ENCODE results near the gene KLF4. TPM values are rescaled to one million over a fixed set of nuclear protein-coding genes. Genes with fewer than 3 reads are reported as not detected.

Gene KLF4
- total and polyA plus RNA-seq, 2 of the 4 experiments (the other 2 are of a cell fraction), result 1.3 to 3.8 TPM

- ATAC-seq (ENCODE audit: low read depth) (no peak), DNase-seq (no peak)
- Histone ChIP-seq H3K4ac (ENCODE audit: low read depth, low read length) (no peak overlapping the region), H3K4me1 (ENCODE audit: control insufficient read depth, insufficient read depth, low read length) (peaks cover 2% of the 10 kb centered on the region), H3K27me3 (ENCODE audit: control insufficient read depth, insufficient read depth, low read length) (no peaks in the 10 kb centered on the region), H3K14ac (replicated peaks; ENCODE audit: low read depth, low read length) (no peak overlapping the region), H2BK20ac (ENCODE audit: low read depth, low read length) (no peak overlapping the region), H3K18ac (ENCODE audit: low read depth, low read length) (no peak overlapping the region), H3K36me3 (ENCODE audit: control insufficient read depth, insufficient read depth, low read length) (peaks cover 17% of the 10 kb centered on the region), H3K4me2 (ENCODE audit: low read depth, low read length) (no peak overlapping the region), H3K4me3 (ENCODE audit: insufficient read depth, low read depth, low read length) (no peak overlapping the region), H3K23ac (ENCODE audit: low read depth, low read length) (no peak overlapping the region), H3K79me1 (ENCODE audit: low read depth in 1 of 2, low read length in 2 of 2) (no peaks in the 10 kb centered on the region; a peak in 2 of 4 replicates), H4K91ac (ENCODE audit: insufficient read depth, low read depth, low read length) (no peak overlapping the region), H2AK9ac (replicated peaks; ENCODE audit: low read depth, low read length, poor library complexity) (no peak overlapping the region), H4K20me1 (ENCODE audit: insufficient read depth, low read length) (peaks cover 5% of the 10 kb centered on the region), H3K56ac (ENCODE audit: extremely low read depth, insufficient read depth, low read length) (no peak overlapping the region), H2AFZ (replicated peaks; ENCODE audit: low read length, poor library complexity) (no peak overlapping the region), H3K9me3 (ENCODE audit: control insufficient read depth, insufficient read depth, low read length) (no peaks in the 10 kb centered on the region), H2BK120ac (ENCODE audit: low read depth, low read length) (no peak overlapping the region), H2AK5ac (ENCODE audit: low read depth, low read length) (no peak overlapping the region), H3K9ac (ENCODE audit: low read depth, low read length) (no peak overlapping the region), H3K27ac (ENCODE audit: insufficient read depth, low read length) (no peak overlapping the region), H2BK15ac (ENCODE audit: low read depth, low read length) (no peak overlapping the region), H2BK5ac (ENCODE audit: low read depth, low read length, poor library complexity, severe bottlenecking) (no peak overlapping the region), H4K8ac (ENCODE audit: low read depth in 2 of 2, low read length in 2 of 2) (no peak overlapping the region), H3K9me1 (ENCODE audit: insufficient read depth, low read length) (no peaks in the 10 kb centered on the region), H4K5ac (ENCODE audit: low read depth, low read length) (no peak overlapping the region)
- TF ChIP-seq SMC3 (IDR thresholded peaks at IDR 0.05; ENCODE audit: low read depth, low read length) (no peak), CEBPB (IDR thresholded peaks at IDR 0.05; ENCODE audit: low read depth, low read length) (no peak), CTCF (conservative IDR thresholded peaks at IDR 0.05; ENCODE audit: low read depth, low read length) (no peak), RCOR1 (IDR thresholded peaks at IDR 0.05; ENCODE audit: insufficient replicate concordance, low read length) (no peak), RAD21 (IDR thresholded peaks at IDR 0.05; ENCODE audit: low read length) (no peak), MAFK (IDR thresholded peaks at IDR 0.05; ENCODE audit: low read depth, low read length) (no peak), NFE2L2 (IDR thresholded peaks at IDR 0.05; ENCODE audit: low read depth, low read length) (no peak)
- TF ChIP-seq, protein P1, sequence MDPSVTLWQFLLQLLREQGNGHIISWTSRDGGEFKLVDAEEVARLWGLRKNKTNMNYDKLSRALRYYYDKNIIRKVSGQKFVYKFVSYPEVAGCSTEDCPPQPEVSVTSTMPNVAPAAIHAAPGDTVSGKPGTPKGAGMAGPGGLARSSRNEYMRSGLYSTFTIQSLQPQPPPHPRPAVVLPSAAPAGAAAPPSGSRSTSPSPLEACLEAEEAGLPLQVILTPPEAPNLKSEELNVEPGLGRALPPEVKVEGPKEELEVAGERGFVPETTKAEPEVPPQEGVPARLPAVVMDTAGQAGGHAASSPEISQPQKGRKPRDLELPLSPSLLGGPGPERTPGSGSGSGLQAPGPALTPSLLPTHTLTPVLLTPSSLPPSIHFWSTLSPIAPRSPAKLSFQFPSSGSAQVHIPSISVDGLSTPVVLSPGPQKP (IDR thresholded peaks at IDR 0.05; ENCODE audit: borderline replicate concordance, low read depth, low read length), result no peak
- POLR2A ChIA-PET (ENCODE audit: unreplicated experiment), result no interaction called here
- dilution Hi-C loops (cut with HindIII; ENCODE audit: low sequenced_read_pairs, unreplicated experiment), result no loop called here
- WGBS, 2 experiments (ENCODE audit: extremely low coverage in 2 of 2, insufficient read length in 1 of 2), result no CpG with 5 or more reads among the region's 2 CpGs
- no TSS peak for BruUV-seq (replicated peaks)
- intact Hi-C loops (cut with micrococcal nuclease), result loop anchor here (1.0 to 10.0 kb wide), 7 partner anchors 361 to 1278 kb away; no protein-coding TSS in a partner anchor
- in situ Hi-C loops (cut with MboI; ENCODE audit: low sequenced_read_pairs), result loop anchor here (10.0 to 25.0 kb wide), 2 partner anchors 251 to 404 kb away; no protein-coding TSS in a partner anchor
- CTCF ChIA-PET, result interaction anchor here (0.6 to 1.4 kb wide), 7 partner anchors 18 to 1094 kb away, joined by 3 to 5 read pairs (median 3); no protein-coding TSS in a partner anchor
These were observed 5.9 kb downstream of the KLF4 start for GRCh38 chr9:107483666-107484065.
